ENCODE data around the gene HOXC12.
A peak's percentile ranks its signal among the peaks of the same experiment; 100 is the strongest.

HOXC12 gene

DNA sequence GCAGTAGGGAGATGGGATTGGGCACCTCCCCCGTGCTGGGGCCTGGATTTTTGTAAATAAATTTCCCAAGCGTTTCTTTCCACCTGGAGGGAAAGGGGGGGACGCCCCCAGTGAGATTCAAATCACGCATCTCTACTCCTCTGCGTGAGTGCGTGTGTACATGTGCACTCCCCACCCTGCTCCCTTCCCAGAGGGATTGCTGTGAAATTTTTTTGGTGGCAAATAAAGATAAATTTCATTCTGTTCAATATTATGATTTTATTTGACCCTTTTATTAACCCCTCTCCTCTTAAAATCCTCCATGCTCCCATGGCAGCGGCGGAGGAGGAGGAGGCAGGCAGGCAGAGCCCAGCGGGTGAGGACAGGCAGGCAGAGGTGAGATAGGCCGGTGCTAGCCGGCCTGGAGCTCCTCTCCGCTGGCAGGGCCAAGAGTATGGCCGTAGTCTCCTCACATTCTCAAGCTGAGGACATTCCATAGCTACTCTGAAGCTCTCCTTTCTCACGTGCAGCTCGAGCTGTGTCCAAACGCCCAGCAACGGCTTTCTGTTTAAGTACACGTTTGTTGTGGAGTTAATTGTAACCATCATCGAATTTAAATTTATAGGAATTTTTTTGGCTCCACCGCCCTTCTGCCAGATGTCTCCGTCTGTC lies 21.6 kb downstream of the HOXC12 start:
- no peaks in the 10 kb centered on the region for H3K79me2 ChIP-seq (ENCODE audit: insufficient read depth, low read depth)
- peaks cover 98% of the 10 kb centered on the region for H3K27me3 ChIP-seq (ENCODE audit: insufficient read depth, low read depth)
- no peaks in the 10 kb centered on the region for H3K36me3 ChIP-seq (ENCODE audit: insufficient read depth)
- no peak overlapping the region for H3K27ac ChIP-seq
- no peak overlapping the region for H2AFZ ChIP-seq (ENCODE audit: low read depth)
- H3K4me1 ChIP-seq (ENCODE audit: low read depth, poor library complexity, severe bottlenecking) = peaks cover 13% of the 10 kb centered on the region
- no peak overlapping the region for H3K4me3 ChIP-seq (IDR thresholded peaks at IDR 0.05; ENCODE audit: insufficient read depth, low read depth, low read length)
- H4K20me1 ChIP-seq (ENCODE audit: insufficient read depth) = no peaks in the 10 kb centered on the region
- H3K4me2 ChIP-seq = no peak overlapping the region
- TF ChIP-seq, protein P1, sequence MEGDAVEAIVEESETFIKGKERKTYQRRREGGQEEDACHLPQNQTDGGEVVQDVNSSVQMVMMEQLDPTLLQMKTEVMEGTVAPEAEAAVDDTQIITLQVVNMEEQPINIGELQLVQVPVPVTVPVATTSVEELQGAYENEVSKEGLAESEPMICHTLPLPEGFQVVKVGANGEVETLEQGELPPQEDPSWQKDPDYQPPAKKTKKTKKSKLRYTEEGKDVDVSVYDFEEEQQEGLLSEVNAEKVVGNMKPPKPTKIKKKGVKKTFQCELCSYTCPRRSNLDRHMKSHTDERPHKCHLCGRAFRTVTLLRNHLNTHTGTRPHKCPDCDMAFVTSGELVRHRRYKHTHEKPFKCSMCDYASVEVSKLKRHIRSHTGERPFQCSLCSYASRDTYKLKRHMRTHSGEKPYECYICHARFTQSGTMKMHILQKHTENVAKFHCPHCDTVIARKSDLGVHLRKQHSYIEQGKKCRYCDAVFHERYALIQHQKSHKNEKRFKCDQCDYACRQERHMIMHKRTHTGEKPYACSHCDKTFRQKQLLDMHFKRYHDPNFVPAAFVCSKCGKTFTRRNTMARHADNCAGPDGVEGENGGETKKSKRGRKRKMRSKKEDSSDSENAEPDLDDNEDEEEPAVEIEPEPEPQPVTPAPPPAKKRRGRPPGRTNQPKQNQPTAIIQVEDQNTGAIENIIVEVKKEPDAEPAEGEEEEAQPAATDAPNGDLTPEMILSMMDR (conservative IDR thresholded peaks at IDR 0.05; ENCODE audit: low read depth, low read length) = no peak
- no peak overlapping the region for H3K9ac ChIP-seq

DNA sequence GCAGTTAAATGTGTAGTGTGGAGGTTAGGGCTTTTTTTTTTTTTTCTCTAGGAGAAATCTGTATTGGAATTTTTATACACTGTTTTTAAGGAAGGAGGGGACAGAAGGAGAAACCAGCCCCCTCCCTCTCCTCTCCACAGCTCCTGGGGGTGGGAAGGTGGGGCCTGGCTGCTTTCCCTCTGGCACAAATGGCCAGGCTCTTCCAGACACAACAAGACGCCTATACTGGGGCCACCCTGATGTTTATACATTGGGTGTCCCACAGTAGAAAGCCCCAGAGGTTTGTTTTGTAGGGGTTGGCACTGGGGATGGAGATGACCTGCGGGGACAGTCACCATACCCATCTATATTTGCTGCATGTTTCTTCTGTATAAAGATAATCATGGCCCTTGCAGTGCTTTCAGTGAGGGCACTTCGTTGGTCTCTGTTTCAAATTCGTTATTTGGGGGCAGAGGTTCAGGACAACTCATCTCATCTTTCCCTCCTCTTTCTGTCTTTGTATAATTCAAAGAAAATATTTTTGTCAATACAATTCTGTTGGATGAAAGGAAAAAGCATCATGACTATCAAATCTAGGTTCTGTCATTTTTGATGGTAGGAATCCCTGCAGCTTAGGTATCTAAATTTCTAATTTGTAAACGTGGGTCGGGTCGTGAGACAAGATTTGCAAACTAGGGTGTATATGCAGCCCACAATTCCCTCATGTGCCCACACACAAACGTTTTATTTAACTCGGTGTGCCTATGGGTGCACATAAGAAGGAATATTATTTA lies 22.3 kb downstream of the HOXC12 start:
- H3K4me3 ChIP-seq (IDR thresholded peaks at IDR 0.05; ENCODE audit: insufficient read depth, low read depth, low read length) = no peak overlapping the region
- H4K20me1 ChIP-seq (ENCODE audit: insufficient read depth) = no peaks in the 10 kb centered on the region
- H3K4me1 ChIP-seq (ENCODE audit: low read depth, poor library complexity, severe bottlenecking) = peaks cover 13% of the 10 kb centered on the region
- 0 out of 2 replicates have a peak overlapping the region, but pooled peaks have one; percentile 44 for H3K4me2 ChIP-seq
- TF ChIP-seq, protein P1 (conservative IDR thresholded peaks at IDR 0.05; ENCODE audit: low read depth, low read length) = no peak
- no peak overlapping the region for H2AFZ ChIP-seq (ENCODE audit: low read depth)
- no peaks in the 10 kb centered on the region for H3K79me2 ChIP-seq (ENCODE audit: insufficient read depth, low read depth)
- H3K36me3 ChIP-seq (ENCODE audit: insufficient read depth) = no peaks in the 10 kb centered on the region
- H3K27me3 ChIP-seq (ENCODE audit: insufficient read depth, low read depth) = peaks cover 98% of the 10 kb centered on the region
- no peak overlapping the region for H3K9ac ChIP-seq
- H3K27ac ChIP-seq = no peak overlapping the region

DNA sequence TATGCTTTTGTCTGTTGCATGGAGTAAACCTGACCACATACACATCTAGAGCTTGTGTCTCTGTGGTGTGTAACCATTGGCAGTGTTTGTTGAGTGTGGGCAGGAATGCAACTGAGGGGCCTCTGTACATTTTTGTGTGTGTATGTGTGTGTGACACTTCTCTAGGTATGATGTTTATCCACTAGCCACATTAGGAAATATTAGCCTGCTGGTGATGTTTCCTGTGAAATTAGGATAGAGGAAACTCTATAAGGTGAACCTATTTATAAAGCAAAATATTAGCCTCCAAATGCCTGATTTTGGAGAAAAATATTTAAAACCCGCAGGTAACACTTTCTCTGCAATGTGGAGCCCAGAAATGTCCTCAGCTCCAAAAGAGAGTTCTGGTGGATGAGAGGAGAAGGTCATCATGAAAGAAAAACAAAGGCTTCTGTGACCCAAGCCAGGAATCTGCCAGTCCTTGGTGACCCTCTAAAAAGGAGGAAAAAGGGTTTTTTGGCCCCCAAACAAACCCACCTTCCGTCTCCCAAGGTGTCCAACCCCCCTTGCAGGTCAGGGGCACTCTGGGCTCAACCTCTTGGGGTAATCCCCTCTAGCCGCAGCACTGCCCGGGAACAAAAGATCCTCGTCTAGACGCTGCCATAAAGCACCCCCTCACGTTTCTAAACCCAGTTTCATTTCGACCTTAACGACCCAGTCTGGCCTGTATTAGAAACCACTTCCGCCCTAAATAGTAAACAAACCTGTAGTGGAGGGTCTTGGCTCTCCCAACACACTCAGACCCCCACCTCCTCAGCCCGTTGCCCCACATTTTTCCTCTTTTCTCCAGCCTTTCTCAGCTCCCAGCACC lies 23.1 kb downstream of the HOXC12 start:
- Histone ChIP-seq H2AFZ (ENCODE audit: low read depth) (no peak overlapping the region), H3K4me1 (ENCODE audit: low read depth, poor library complexity, severe bottlenecking) (peaks cover 13% of the 10 kb centered on the region), H3K27ac (no peak overlapping the region), H4K20me1 (ENCODE audit: insufficient read depth) (no peaks in the 10 kb centered on the region), H3K9ac (no peak overlapping the region), H3K4me2 (peak overlapping the region; percentile 44; the same call in 1 of the 2 replicates), H3K27me3 (ENCODE audit: insufficient read depth, low read depth) (peaks cover 98% of the 10 kb centered on the region), H3K4me3 (IDR thresholded peaks at IDR 0.05; ENCODE audit: insufficient read depth, low read depth, low read length) (no peak overlapping the region), H3K36me3 (ENCODE audit: insufficient read depth) (no peaks in the 10 kb centered on the region), H3K79me2 (ENCODE audit: insufficient read depth, low read depth) (no peaks in the 10 kb centered on the region)
- TF ChIP-seq, protein P1 (conservative IDR thresholded peaks at IDR 0.05; ENCODE audit: low read depth, low read length) = no peak

DNA sequence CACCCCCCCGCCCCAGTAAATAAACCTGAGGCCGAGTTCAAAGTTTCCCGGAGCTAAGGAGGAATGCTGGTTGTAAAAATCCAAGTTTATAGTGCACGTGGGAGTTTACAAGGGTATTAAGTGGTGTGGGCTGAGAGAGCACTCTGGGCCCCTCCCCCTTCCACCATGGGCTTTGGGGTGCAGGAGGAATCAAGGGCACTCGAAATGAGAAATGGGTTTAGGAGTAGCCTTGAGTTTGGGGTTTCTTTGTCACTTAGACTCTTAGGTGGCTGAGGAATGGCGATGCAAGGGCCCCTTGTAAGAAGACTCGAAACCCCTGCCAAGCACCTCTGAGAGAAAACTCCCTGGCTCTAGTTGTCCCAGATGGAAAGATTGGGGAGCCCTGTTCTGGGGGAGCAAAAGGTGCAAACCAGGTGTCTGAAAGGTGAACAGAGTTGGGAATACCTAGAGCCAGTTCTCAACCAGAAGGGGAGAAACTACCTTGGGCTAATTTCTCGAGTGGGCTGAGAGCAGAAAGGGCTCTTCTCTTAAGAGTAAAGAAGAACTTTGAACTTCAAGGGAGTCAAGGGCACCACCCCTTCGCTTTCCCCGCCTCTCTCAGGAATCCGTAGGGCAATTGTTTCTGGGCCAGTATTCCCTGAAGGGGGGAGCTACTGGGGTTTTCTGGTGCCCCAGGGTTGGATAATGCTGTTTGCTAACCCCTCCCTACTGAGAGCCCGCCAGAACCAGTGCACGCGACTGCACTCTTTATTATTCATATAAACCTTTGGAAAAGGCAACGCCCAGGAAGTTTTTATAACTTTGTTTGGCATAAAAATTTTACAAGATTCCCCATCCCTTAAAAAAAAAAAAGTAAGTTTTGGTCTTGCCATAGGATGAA lies 24.0 kb downstream of the HOXC12 start:
- no peak overlapping the region for H3K4me3 ChIP-seq (IDR thresholded peaks at IDR 0.05; ENCODE audit: insufficient read depth, low read depth, low read length)
- peaks cover 98% of the 10 kb centered on the region for H3K27me3 ChIP-seq (ENCODE audit: insufficient read depth, low read depth)
- no peak overlapping the region for H2AFZ ChIP-seq (ENCODE audit: low read depth)
- H3K79me2 ChIP-seq (ENCODE audit: insufficient read depth, low read depth) = no peaks in the 10 kb centered on the region
- H3K36me3 ChIP-seq (ENCODE audit: insufficient read depth) = no peaks in the 10 kb centered on the region
- no peak overlapping the region for H3K27ac ChIP-seq
- H3K4me2 ChIP-seq = no peak overlapping the region
- peaks cover 13% of the 10 kb centered on the region for H3K4me1 ChIP-seq (ENCODE audit: low read depth, poor library complexity, severe bottlenecking)
- H3K9ac ChIP-seq = no peak overlapping the region
- no peaks in the 10 kb centered on the region for H4K20me1 ChIP-seq (ENCODE audit: insufficient read depth)
- TF ChIP-seq, protein P1 (conservative IDR thresholded peaks at IDR 0.05; ENCODE audit: low read depth, low read length) = no peak
